ENCODE measurements around the gene MYO1B. TPM values are rescaled to one million over a fixed set of nuclear protein-coding genes. Genes with fewer than 3 reads are reported as not detected.
A peak's percentile ranks its signal among the peaks of the same experiment; 100 is the strongest.

Gene MYO1B
- total and polyA plus RNA-seq, 3 experiments from 2014 or later: 0.12 to 4.6 (median 3.9) TPM

DNA sequence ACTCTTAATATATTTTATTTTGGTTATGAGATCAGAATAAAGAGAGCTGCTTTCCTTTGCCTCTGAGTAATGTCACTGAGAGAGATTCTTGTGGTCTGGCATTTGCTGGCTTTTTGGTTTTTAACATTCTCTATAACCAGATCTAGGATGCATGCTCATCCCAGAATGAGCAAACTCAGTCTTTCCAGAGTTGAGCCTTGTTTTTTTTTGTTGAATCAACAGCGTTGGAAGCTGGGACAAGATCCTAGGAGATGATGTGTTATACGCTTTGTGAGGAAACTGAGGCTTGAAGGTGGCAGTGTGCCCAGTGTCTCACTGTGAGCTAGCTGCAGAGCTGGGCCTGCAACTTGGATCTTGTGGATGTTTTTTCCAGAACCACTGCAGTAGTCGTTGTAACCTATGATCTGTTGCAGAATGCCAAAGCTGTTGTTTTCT is 19.5 kb downstream of the MYO1B start:
- Mint-ChIP-seq H3K4me1 (no peaks in the 10 kb centered on the region), H3K36me3 (no peaks in the 10 kb centered on the region), H3K4me3 (no peak overlapping the region), H3K27ac (no peak overlapping the region), H3K9me3 (no peaks in the 10 kb centered on the region), H3K27me3 (peaks cover 8 to 17% of the 10 kb centered on the region in 2 donors)
- CTCF ChIA-PET: interaction anchor here (1.2 to 2.0 kb wide), 2 partner anchors 9 to 10 kb away, joined by 3 to 6 read pairs; no protein-coding TSS in a partner anchor
- no peak overlapping the region for H3K4me3 ChIP-seq (ENCODE audit: low read length)
- DNase-seq: no peak
- H3K4me1 ChIP-seq (ENCODE audit: insufficient read depth, low read length): no peaks in the 10 kb centered on the region
- POLR2A ChIA-PET: no interaction called here
- no peaks in the 10 kb centered on the region for H3K36me3 ChIP-seq (ENCODE audit: insufficient read depth, low read length)
- H3K27ac ChIP-seq (ENCODE audit: low read depth, low read length): no peak overlapping the region
- H3K27me3 ChIP-seq (ENCODE audit: insufficient read depth, low read length, poor library complexity, severe bottlenecking): no peaks in the 10 kb centered on the region
- H3K9me3 ChIP-seq (ENCODE audit: low read length): no peaks in the 10 kb centered on the region

DNA sequence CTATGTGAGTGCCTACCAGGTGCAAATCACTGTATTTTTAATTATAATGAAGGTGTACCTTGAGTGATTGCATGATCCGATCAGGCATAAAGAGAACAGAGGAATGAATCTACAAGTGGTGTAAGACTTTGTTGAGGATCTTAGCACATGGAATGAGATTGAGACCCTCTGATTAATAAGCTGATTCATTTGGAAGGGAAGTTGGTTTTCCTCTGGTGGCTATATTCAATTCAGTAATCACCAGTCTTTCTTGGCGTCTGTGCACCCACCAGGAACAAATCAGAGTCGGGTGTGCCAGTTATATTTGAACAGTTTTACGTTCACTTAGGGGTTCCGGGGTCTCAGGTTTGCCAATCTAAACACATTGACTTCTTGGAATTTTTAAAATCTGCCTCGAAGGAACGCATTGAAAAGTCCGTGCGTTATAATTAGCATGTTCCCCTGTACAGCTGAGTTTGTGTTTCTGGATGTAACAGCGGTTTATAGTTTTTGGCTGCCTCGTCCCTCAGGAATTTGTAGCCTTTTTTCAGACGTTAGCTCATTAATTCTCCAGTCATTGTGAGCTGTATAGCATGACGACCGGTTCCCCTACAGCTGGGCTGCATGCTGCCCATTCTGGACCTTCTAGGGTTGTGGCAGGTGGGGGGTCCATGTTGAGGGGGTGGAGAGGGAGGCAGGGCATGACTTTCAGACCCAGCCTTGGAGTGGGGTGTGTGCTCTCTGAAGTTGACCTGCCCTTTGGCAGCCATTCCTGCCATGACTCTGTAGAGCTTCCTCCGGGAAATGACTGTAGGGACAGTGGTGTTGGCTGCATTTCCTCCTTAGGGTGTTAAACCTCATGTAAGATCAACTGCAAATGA is 20.3 kb downstream of the MYO1B start:
- no peak for DNase-seq
- ChIA-PET POLR2A (no interaction called here), CTCF (interaction anchor here (1.5 to 2.0 kb wide), 2 partner anchors 11 to 100 kb away, joined by 3 to 6 read pairs; no protein-coding TSS in a partner anchor)
- Mint-ChIP-seq H3K36me3 (no peaks in the 10 kb centered on the region), H3K9me3 (no peaks in the 10 kb centered on the region), H3K27ac (no peak overlapping the region), H3K27me3 (peaks cover 11 to 24% of the 10 kb centered on the region in 2 donors), H3K4me1 (no peaks in the 10 kb centered on the region), H3K4me3 (no peak overlapping the region)
- no peaks in the 10 kb centered on the region for H3K4me1 ChIP-seq (ENCODE audit: insufficient read depth, low read length)
- H3K9me3 ChIP-seq (ENCODE audit: low read length): no peaks in the 10 kb centered on the region
- H3K27ac ChIP-seq (ENCODE audit: low read depth, low read length): no peak overlapping the region
- H3K36me3 ChIP-seq (ENCODE audit: insufficient read depth, low read length): no peaks in the 10 kb centered on the region
- no peak overlapping the region for H3K4me3 ChIP-seq (ENCODE audit: low read length)
- H3K27me3 ChIP-seq (ENCODE audit: insufficient read depth, low read length, poor library complexity, severe bottlenecking): no peaks in the 10 kb centered on the region

DNA sequence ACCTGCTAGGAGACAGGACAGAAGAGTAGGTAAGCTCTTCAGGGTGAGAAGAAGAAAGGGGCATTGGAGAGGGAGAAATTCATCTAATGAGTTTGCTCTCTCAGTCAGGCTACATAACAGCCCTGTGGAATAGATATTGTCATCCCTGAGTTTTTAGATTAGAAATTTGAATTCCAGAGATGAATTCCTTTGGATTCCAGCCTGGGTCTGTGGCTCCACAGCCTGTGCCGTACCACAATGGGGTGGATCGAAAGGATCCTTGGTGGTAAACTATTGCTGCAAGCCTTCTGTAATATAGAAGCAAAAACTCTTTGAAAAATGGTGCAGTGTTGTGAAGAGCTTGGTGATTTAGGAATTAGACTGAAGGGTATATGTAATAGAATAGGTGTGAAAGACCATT is 21.0 kb downstream of the MYO1B start:
- CTCF ChIA-PET: interaction anchor here (1.5 kb wide), 1 partner anchor 101 kb away, joined by 3 read pairs; no protein-coding TSS in a partner anchor
- POLR2A ChIA-PET: no interaction called here

DNA sequence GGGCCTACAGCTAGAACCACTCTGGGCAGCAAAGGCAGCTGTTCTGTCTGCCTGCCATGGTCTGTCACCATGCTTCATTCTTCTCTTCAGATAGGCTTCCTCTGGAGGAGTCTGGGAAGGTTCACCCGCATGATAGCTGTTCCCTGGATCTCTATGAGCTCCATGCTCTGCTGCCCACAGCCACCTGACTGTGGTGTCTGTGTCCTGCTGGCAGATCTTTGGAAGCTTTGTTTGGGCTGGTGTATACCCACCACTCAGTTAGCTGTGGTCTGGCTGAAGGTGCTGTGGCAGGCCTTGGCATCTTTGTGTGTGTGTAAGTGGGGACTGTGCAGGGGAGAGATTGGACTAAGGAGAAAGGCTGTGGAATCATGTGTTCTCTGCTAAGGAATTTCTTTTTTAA is 23.4 kb downstream of the MYO1B start:
- Histone ChIP-seq H3K9me3 (ENCODE audit: low read length) (no peaks in the 10 kb centered on the region), H3K36me3 (ENCODE audit: insufficient read depth, low read length) (no peaks in the 10 kb centered on the region), H3K4me1 (ENCODE audit: insufficient read depth, low read length) (no peaks in the 10 kb centered on the region), H3K27me3 (ENCODE audit: insufficient read depth, low read length, poor library complexity, severe bottlenecking) (no peaks in the 10 kb centered on the region), H3K4me3 (ENCODE audit: low read length) (no peak overlapping the region), H3K27ac (ENCODE audit: low read depth, low read length) (no peak overlapping the region)
- H3K27me3 Mint-ChIP-seq: peaks cover 16 to 38% of the 10 kb centered on the region in 2 donors
- H3K36me3 Mint-ChIP-seq: no peaks in the 10 kb centered on the region
- H3K4me1 Mint-ChIP-seq: no peaks in the 10 kb centered on the region
- DNase-seq: no peak
- H3K4me3 Mint-ChIP-seq: no peak overlapping the region
- H3K9me3 Mint-ChIP-seq: no peaks in the 10 kb centered on the region
- H3K27ac Mint-ChIP-seq: no peak overlapping the region
- ChIA-PET POLR2A (no interaction called here), CTCF (no interaction called here)

More for the DNA sequence above, 21.0 kb downstream of the MYO1B start:
- no peaks in the 10 kb centered on the region for H3K27me3 ChIP-seq (ENCODE audit: insufficient read depth, low read length, poor library complexity, severe bottlenecking)
- H3K4me1 Mint-ChIP-seq: no peaks in the 10 kb centered on the region
- no peaks in the 10 kb centered on the region for H3K9me3 Mint-ChIP-seq
- no peak overlapping the region for H3K4me3 Mint-ChIP-seq
- peaks cover 14 to 28% of the 10 kb centered on the region in 2 donors for H3K27me3 Mint-ChIP-seq
- H3K4me3 ChIP-seq (ENCODE audit: low read length): no peak overlapping the region
- H3K27ac ChIP-seq (ENCODE audit: low read depth, low read length): no peak overlapping the region
- H3K4me1 ChIP-seq (ENCODE audit: insufficient read depth, low read length): no peaks in the 10 kb centered on the region
- H3K27ac Mint-ChIP-seq: no peak overlapping the region
- DNase-seq: no peak
- no peaks in the 10 kb centered on the region for H3K36me3 Mint-ChIP-seq
- H3K9me3 ChIP-seq (ENCODE audit: low read length): no peaks in the 10 kb centered on the region
- no peaks in the 10 kb centered on the region for H3K36me3 ChIP-seq (ENCODE audit: insufficient read depth, low read length)

DNA sequence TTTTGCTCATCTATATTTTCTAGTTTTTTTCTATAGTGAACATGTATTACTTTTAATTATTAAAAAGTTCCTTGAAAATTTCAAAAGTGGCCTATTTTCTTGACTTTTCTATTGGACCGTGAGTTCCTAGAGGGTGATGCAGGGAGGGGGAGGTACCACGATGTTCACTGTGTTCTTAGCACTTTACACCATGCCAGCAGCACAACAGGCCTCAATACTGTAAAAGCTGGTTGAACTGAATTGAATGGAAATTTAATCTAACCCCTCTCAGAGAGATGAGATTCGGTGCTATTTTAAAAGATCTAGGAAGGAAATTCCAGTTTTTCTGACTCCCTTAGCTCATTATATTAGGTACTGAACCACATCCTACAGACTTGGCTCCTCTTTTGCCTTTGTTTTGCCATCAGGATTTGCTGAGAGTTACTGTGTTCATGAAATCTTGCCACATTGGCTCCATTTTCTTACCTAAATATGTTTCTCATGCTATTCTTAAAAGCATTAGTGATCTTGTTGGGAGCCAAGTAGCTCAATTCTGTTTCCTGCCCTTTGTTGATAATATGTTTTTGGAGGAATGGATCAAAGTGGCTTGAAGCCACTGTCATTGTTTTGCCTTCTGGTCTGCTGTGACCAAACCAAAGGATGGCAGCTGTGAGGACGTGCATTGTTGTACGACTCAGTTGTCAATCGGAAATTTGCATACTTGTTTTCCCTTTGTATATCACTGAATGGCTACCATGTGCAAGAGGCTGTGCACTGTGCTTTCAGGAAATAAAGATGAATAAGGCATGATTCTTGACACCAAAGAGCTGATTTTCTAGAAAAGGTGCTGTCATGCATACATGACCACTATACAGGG is 25.3 kb downstream of the MYO1B start:
- Mint-ChIP-seq H3K4me1 (no peaks in the 10 kb centered on the region), H3K36me3 (no peaks in the 10 kb centered on the region), H3K9me3 (no peaks in the 10 kb centered on the region), H3K27ac (no peak overlapping the region), H3K4me3 (no peak overlapping the region), H3K27me3 (peaks cover 21 to 47% of the 10 kb centered on the region in 2 donors)
- no peak for DNase-seq
- Histone ChIP-seq H3K36me3 (ENCODE audit: insufficient read depth, low read length) (no peaks in the 10 kb centered on the region), H3K4me3 (ENCODE audit: low read length) (no peak overlapping the region), H3K4me1 (ENCODE audit: insufficient read depth, low read length) (no peaks in the 10 kb centered on the region), H3K27ac (ENCODE audit: low read depth, low read length) (no peak overlapping the region), H3K9me3 (ENCODE audit: low read length) (no peaks in the 10 kb centered on the region), H3K27me3 (ENCODE audit: insufficient read depth, low read length, poor library complexity, severe bottlenecking) (no peaks in the 10 kb centered on the region)
- POLR2A ChIA-PET: no interaction called here
- CTCF ChIA-PET: interaction anchor here (1.1 kb wide), 1 partner anchor 8 kb away, joined by 3 read pairs; no protein-coding TSS in a partner anchor

DNA sequence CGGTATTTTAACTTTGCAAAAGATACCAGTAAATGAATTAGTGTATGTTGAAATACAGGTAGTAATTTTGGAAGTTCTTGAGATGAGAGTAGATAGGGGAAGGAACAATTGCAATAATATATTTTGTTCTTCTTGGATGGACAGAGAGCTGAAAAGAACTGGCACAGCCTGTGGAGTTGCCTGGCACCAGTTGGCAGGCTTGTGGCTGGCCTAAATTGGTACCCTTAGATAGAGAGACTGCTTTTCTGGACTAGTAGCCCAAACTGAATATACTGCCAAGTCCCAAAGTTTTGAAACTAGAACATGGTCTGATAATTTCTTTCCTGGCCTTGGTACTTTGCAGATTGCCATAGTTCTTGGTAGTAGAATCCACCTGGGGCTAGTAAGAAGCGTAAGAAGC is 26.9 kb downstream of the MYO1B start:
- Histone ChIP-seq H3K27ac (ENCODE audit: low read depth, low read length) (no peak overlapping the region), H3K9me3 (ENCODE audit: low read length) (no peaks in the 10 kb centered on the region), H3K27me3 (ENCODE audit: insufficient read depth, low read length, poor library complexity, severe bottlenecking) (no peaks in the 10 kb centered on the region), H3K4me1 (ENCODE audit: insufficient read depth, low read length) (no peaks in the 10 kb centered on the region), H3K36me3 (ENCODE audit: insufficient read depth, low read length) (no peaks in the 10 kb centered on the region), H3K4me3 (ENCODE audit: low read length) (no peak overlapping the region)
- Mint-ChIP-seq H3K4me3 (no peak overlapping the region), H3K9me3 (no peaks in the 10 kb centered on the region), H3K4me1 (no peaks in the 10 kb centered on the region), H3K36me3 (no peaks in the 10 kb centered on the region), H3K27ac (peak overlapping the region in 1 of 8 donors; percentile 54), H3K27me3 (peaks cover 27 to 58% of the 10 kb centered on the region in 2 donors)
- POLR2A ChIA-PET: no interaction called here
- CTCF ChIA-PET: no interaction called here
- DNase-seq: no peak

DNA sequence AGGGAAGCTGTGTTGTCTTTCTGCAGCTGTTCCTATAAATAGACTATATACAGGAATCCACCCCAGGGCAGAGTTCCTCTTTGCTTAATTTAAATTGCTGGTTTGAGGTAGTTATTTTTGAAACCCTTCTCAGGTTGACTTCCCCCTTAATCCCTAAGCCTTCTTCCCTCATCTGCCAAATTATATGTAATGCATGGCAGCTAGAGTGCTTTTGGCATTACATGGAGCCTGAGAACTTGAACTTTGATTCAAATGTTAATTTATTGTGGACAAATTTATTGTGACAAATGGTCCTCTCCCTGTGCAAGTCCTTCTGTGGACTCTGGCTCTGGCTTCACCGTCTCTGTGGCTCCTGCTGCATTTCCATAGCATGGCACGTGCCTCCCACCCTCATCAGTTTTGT is 29.2 kb downstream of the MYO1B start:
- Histone ChIP-seq H3K4me1 (ENCODE audit: insufficient read depth, low read length) (no peaks in the 10 kb centered on the region), H3K27me3 (ENCODE audit: insufficient read depth, low read length, poor library complexity, severe bottlenecking) (no peaks in the 10 kb centered on the region), H3K27ac (ENCODE audit: low read depth, low read length) (no peak overlapping the region), H3K9me3 (ENCODE audit: low read length) (no peaks in the 10 kb centered on the region), H3K36me3 (ENCODE audit: insufficient read depth, low read length) (no peaks in the 10 kb centered on the region), H3K4me3 (ENCODE audit: low read length) (no peak overlapping the region)
- Mint-ChIP-seq H3K36me3 (no peaks in the 10 kb centered on the region), H3K4me3 (no peak overlapping the region), H3K27ac (no peak overlapping the region), H3K27me3 (peaks cover 23 to 48% of the 10 kb centered on the region in 2 donors), H3K4me1 (no peaks in the 10 kb centered on the region), H3K9me3 (no peaks in the 10 kb centered on the region)
- no peak for DNase-seq
- ChIA-PET CTCF (no interaction called here), POLR2A (no interaction called here)

All from CD8-positive, alpha-beta memory T cell (primary cell).